H9 (cell line): Measurements from ENCODE around the gene PRKACB. TPM values are rescaled to one million over a fixed set of nuclear protein-coding genes. Genes with fewer than 3 reads are reported as not detected.

Experiments
- DNase-seq: peaks from one replicate; pipeline ENCODE4 v3.0.0-alpha.2; 2017
- H2AFZ ChIP-seq: one replicate; pipeline ENCODE4 v1.6.1; 2013; ENCODE audit warnings: mild to moderate bottlenecking, low read length, control low read depth, moderate library complexity
- H2AK5ac ChIP-seq: 2 replicates; pipeline ENCODE4 v1.6.1; 2013; ENCODE audit warnings: low read length, control low read depth, mixed read lengths; ENCODE audit not compliant: insufficient read length
- H2BK120ac ChIP-seq: one replicate; pipeline ENCODE4 v1.6.1; 2013; ENCODE audit warnings: low read depth, mild to moderate bottlenecking, low read length, control low read depth, inconsistent platforms; ENCODE audit not compliant: poor library complexity, severe bottlenecking
- H2BK12ac ChIP-seq: 2 replicates; pipeline ENCODE4 v1.6.1; 2013; ENCODE audit warnings: low read length, control low read depth, mixed read lengths, low read depth; ENCODE audit not compliant: insufficient read length
- H2BK15ac ChIP-seq: 2 replicates; pipeline ENCODE4 v1.6.1; 2013; ENCODE audit warnings: low read depth, low read length, control low read depth
- H2BK20ac ChIP-seq: one replicate; pipeline ENCODE4 v1.6.1; 2013; ENCODE audit warnings: low read depth, mild to moderate bottlenecking, low read length, control low read depth, inconsistent platforms; ENCODE audit not compliant: poor library complexity, severe bottlenecking
- H2BK5ac ChIP-seq: 2 replicates; pipeline ENCODE4 v1.6.1; 2013; ENCODE audit warnings: low read length, control low read depth, mixed read lengths; ENCODE audit not compliant: insufficient read length
- H3K14ac ChIP-seq: 2 replicates; pipeline ENCODE4 v1.6.1; 2013; ENCODE audit warnings: low read length, control low read depth; ENCODE audit not compliant: insufficient read depth
- H3K18ac ChIP-seq: 2 replicates; pipeline ENCODE4 v1.6.1; 2013; ENCODE audit warnings: low read depth, mild to moderate bottlenecking, mixed read lengths, low read length, control low read depth; ENCODE audit not compliant: insufficient read length
- H3K23ac ChIP-seq: 2 replicates; pipeline ENCODE4 v1.6.1; 2013; ENCODE audit warnings: low read length, control low read depth, mixed read lengths, low read depth; ENCODE audit not compliant: insufficient read length
- H3K23me2 ChIP-seq: 2 replicates; pipeline ENCODE4 v1.6.1; 2013; ENCODE audit warnings: low read depth, mild to moderate bottlenecking, mixed read lengths, low read length, control low read depth; ENCODE audit not compliant: insufficient read length, poor library complexity, severe bottlenecking
- H3K27ac ChIP-seq: 2 replicates; pipeline ENCODE4 v1.5.1; 2013; ENCODE audit warnings: low read length, control low read depth, mixed read lengths, low read depth; ENCODE audit not compliant: insufficient read length
- H3K27me3 ChIP-seq: 2 replicates; pipeline ENCODE4 v1.6.1; 2013; ENCODE audit warnings: low read length, control low read depth, inconsistent platforms; ENCODE audit not compliant: insufficient read depth
- H3K4ac ChIP-seq: 2 replicates; pipeline ENCODE4 v1.6.1; 2013; ENCODE audit warnings: low read depth, mild to moderate bottlenecking, control low read depth, inconsistent platforms, low read length, moderate library complexity
- H3K4me1 ChIP-seq: 2 replicates; pipeline ENCODE4 v1.6.1; 2013; ENCODE audit warnings: low read length, control low read depth, inconsistent platforms; ENCODE audit not compliant: insufficient read depth
- H3K4me2 ChIP-seq: 2 replicates; pipeline ENCODE4 v1.6.1; 2013; ENCODE audit warnings: low read length, control low read depth, mixed read lengths; ENCODE audit not compliant: insufficient read length, insufficient read depth
- H3K56ac ChIP-seq: 2 replicates; pipeline ENCODE4 v1.6.1; 2013; ENCODE audit warnings: low read depth, mild to moderate bottlenecking, mixed read lengths, low read length, control low read depth; ENCODE audit not compliant: insufficient read length
- H3K79me1 ChIP-seq: 2 replicates; pipeline ENCODE4 v1.6.1; 2013; ENCODE audit warnings: low read depth, mild to moderate bottlenecking, moderate library complexity, low read length, control low read depth, inconsistent platforms; ENCODE audit not compliant: insufficient read depth, poor library complexity, severe bottlenecking
- H3K79me2 ChIP-seq: 2 replicates; pipeline ENCODE4 v1.6.1; 2013; ENCODE audit warnings: low read length, control low read depth, inconsistent platforms; ENCODE audit not compliant: insufficient read depth
- H3K9ac ChIP-seq: 2 replicates; pipeline ENCODE4 v1.6.1; 2013; ENCODE audit warnings: low read length, control low read depth, mixed read lengths; ENCODE audit not compliant: insufficient read length; ENCODE audit errors: extremely low read depth
- H3K9me3 ChIP-seq: one replicate; pipeline ENCODE4 v1.6.1; 2013; ENCODE audit warnings: low read depth, low read length, inconsistent platforms; ENCODE audit not compliant: control insufficient read depth
- H3T11ph ChIP-seq: one replicate; pipeline ENCODE4 v1.6.1; 2013; ENCODE audit warnings: mild to moderate bottlenecking, low read length, control low read depth, inconsistent platforms
- H4K20me1 ChIP-seq: one replicate; pipeline ENCODE4 v1.6.1; 2013; ENCODE audit not compliant: control insufficient read depth, insufficient read length, insufficient read depth
- H4K5ac ChIP-seq: 2 replicates; pipeline ENCODE4 v1.6.1; 2013; ENCODE audit warnings: low read depth, mild to moderate bottlenecking, mixed read lengths, low read length, control low read depth; ENCODE audit not compliant: insufficient read length
- H4K8ac ChIP-seq: replicated peaks from 2 replicates; pipeline ENCODE4 v1.6.1; 2013; ENCODE audit warnings: low read length, control low read depth, mixed read lengths, low read depth; ENCODE audit not compliant: insufficient read length
- H4K91ac ChIP-seq: 2 replicates; pipeline ENCODE4 v1.6.1; 2013; ENCODE audit warnings: low read depth, mild to moderate bottlenecking, moderate library complexity, mixed read lengths, low read length, control low read depth; ENCODE audit not compliant: insufficient read length
- H3K27ac Mint-ChIP-seq, 3 experiments: 2 replicates in 2 of 3; 3 replicates in 1 of 3; pipeline ENCODE4 v1.8.0; 2020 to 2021; ENCODE audit warnings: mixed read lengths in 3 of 3, mild to moderate bottlenecking in 1 of 3, moderate library complexity in 1 of 3
- H3K27me3 Mint-ChIP-seq: 2 replicates; pipeline ENCODE4 v1.8.0; 2021; ENCODE audit warnings: low read depth, mild to moderate bottlenecking, moderate library complexity, mixed read lengths
- H3K36me3 Mint-ChIP-seq, 3 experiments: 2 replicates in 2 of 3; 3 replicates in 1 of 3; pipeline ENCODE4 v1.8.0; 2020 to 2021; ENCODE audit warnings: low read depth in 3 of 3, mixed read lengths in 3 of 3; ENCODE audit not compliant: insufficient read depth in 1 of 3
- H3K4me1 Mint-ChIP-seq, 2 experiments: 2 replicates each; pipeline ENCODE4 v1.8.0; 2020; ENCODE audit warnings: mixed read lengths in 2 of 2
- H3K4me3 Mint-ChIP-seq, 2 experiments: 2 replicates in 1 of 2; 3 replicates in 1 of 2; pipeline ENCODE4 v1.8.0; 2020 to 2021; ENCODE audit warnings: mild to moderate bottlenecking in 2 of 2, mixed read lengths in 2 of 2, moderate library complexity in 1 of 2
- H3K9me3 Mint-ChIP-seq, 2 experiments: 2 replicates in 1 of 2; 3 replicates in 1 of 2; pipeline ENCODE4 v1.8.0; 2020; ENCODE audit warnings: mild to moderate bottlenecking in 2 of 2, mixed read lengths in 2 of 2, moderate library complexity in 1 of 2
- CTCF ChIP-seq: fragments of 200-600 bp; sonication (generic); conservative IDR thresholded peaks from 3 replicates; pipeline ENCODE4 v1.8.0; 2021; ENCODE audit warnings: antibody characterized with exemption, mild to moderate bottlenecking
- WGBS: extraction: QIAGEN DNeasy Blood & Tissue Kit; methylation state at CpG from one replicate; pipeline ENCODE4 v1.1.7; 2013; ENCODE audit warnings: missing lambda C conversion rate, low lambda C conversion rate, mixed read lengths; ENCODE audit not compliant: insufficient read length; ENCODE audit errors: extremely low coverage; 5-methylcytosine and 5-hydroxymethylcytosine counted together
- total RNA-seq: library from RNA; stranded (reverse); gene quantifications from 2 replicates; pipeline ENCODE4 v1.2.1, GENCODE V29; 2021

Gene PRKACB
- total RNA-seq, 1 experiment from 2014 or later: 20.7 TPM

- no peaks in the 10 kb centered on the region for H3K27me3 ChIP-seq
- H3K23me2 ChIP-seq: no peaks in the 10 kb centered on the region
- H3K23ac ChIP-seq: no peak overlapping the region
- no peak overlapping the region for H3K4me2 ChIP-seq
- H3K56ac ChIP-seq: no peak overlapping the region
- no peak overlapping the region for H2AK5ac ChIP-seq
- no peak overlapping the region for H2BK12ac ChIP-seq
- no peaks in the 10 kb centered on the region for H4K20me1 ChIP-seq
- H3K4me3 Mint-ChIP-seq: no peak overlapping the region
- no peak overlapping the region for H3K27ac ChIP-seq
- H4K91ac ChIP-seq: no peak overlapping the region
- no peaks in the 10 kb centered on the region for H3K4me1 ChIP-seq
- WGBS: no CpG with 5 or more reads among the region's 5 CpGs
- H3K9me3 Mint-ChIP-seq: peaks cover 0 to 4% of the 10 kb centered on the region in 2 experiments; a peak in 2 of 5 replicates
- no peaks in the 10 kb centered on the region for H3K79me2 ChIP-seq
- H3K14ac ChIP-seq: no peak overlapping the region
- H3K36me3 Mint-ChIP-seq: peaks cover 0 to 6% (median 2%) of the 10 kb centered on the region in 3 experiments; a peak in 4 of 7 replicates
- H3K9ac ChIP-seq: no peak overlapping the region
- no peak overlapping the region; a peak in 1 of 7 replicates for H3K27ac Mint-ChIP-seq
- H2AFZ ChIP-seq: no peak overlapping the region
- H3T11ph ChIP-seq: no peak overlapping the region
- H3K27me3 Mint-ChIP-seq: no peaks in the 10 kb centered on the region
- no peak overlapping the region for H2BK120ac ChIP-seq
- no peak overlapping the region for H3K4ac ChIP-seq
- H3K4me1 Mint-ChIP-seq: peaks cover 2 to 4% of the 10 kb centered on the region in 2 experiments; a peak in 1 of 4 replicates
- H3K79me1 ChIP-seq: no peaks in the 10 kb centered on the region
- no peak overlapping the region for H2BK20ac ChIP-seq
- no peak overlapping the region for H3K18ac ChIP-seq
- H3K9me3 ChIP-seq: no peaks in the 10 kb centered on the region
- no peak overlapping the region for H4K8ac ChIP-seq
- no peak for DNase-seq
- TF ChIP-seq CTCF: no peak
- H2BK15ac ChIP-seq: no peak overlapping the region
- no peak overlapping the region for H2BK5ac ChIP-seq
- H4K5ac ChIP-seq: no peak overlapping the region
These were observed 20.1 kb downstream of the PRKACB start for GRCh38 chr1:84164161-84164560.
